ENCODE measurements around the gene MEN1. TPM values are rescaled to one million over a fixed set of nuclear protein-coding genes. Genes with fewer than 3 reads are reported as not detected.

Gene MEN1
- total RNA-seq, 4 donors from 2014 or later = 26.9 to 46.6 (median 36.1) TPM

DNA sequence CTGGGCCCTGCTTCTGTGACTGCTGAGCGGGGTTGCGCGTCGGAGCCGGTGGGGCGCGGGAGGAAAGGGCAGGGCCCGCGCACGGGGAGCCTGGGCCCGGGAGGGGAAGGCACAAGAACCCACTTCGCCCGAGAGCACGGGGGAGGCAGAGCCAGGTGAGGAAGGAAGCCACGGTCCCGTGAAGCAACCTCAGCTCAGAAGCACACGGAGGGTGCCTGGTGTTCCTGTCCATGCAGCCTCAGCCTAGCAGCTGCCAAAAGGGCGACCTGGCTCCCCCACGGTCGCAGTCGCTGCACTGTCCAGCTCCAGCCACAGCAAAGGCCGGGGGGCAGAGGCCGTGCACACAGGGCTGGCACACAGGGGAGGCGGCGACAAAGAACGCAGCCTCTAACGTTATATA is 43.4 kb upstream of the MEN1 start:
- Histone ChIP-seq H3K27ac (no peak overlapping the region), H3K4me1 (peaks cover 86% of the 10 kb centered on the region), H3K4me3 (no peak overlapping the region), H3K27me3 (no peaks in the 10 kb centered on the region), H3K36me3 (peaks cover 20% of the 10 kb centered on the region), H3K9me3 (no peaks in the 10 kb centered on the region)
- TF ChIP-seq, protein P1, sequence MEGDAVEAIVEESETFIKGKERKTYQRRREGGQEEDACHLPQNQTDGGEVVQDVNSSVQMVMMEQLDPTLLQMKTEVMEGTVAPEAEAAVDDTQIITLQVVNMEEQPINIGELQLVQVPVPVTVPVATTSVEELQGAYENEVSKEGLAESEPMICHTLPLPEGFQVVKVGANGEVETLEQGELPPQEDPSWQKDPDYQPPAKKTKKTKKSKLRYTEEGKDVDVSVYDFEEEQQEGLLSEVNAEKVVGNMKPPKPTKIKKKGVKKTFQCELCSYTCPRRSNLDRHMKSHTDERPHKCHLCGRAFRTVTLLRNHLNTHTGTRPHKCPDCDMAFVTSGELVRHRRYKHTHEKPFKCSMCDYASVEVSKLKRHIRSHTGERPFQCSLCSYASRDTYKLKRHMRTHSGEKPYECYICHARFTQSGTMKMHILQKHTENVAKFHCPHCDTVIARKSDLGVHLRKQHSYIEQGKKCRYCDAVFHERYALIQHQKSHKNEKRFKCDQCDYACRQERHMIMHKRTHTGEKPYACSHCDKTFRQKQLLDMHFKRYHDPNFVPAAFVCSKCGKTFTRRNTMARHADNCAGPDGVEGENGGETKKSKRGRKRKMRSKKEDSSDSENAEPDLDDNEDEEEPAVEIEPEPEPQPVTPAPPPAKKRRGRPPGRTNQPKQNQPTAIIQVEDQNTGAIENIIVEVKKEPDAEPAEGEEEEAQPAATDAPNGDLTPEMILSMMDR (IDR thresholded peaks at IDR 0.05) = no peak
- TF ChIP-seq POLR2A (IDR thresholded peaks at IDR 0.05) = no peak
- no peak for TF ChIP-seq POLR2AphosphoS5 (IDR thresholded peaks at IDR 0.05)
- no peak for TF ChIP-seq EP300 (IDR thresholded peaks at IDR 0.05)
- WGBS = 88% methylated on average over 27 of the region's 27 CpGs
- no peak for DNase-seq (ENCODE audit: low spot score in 2 of 2)

DNA sequence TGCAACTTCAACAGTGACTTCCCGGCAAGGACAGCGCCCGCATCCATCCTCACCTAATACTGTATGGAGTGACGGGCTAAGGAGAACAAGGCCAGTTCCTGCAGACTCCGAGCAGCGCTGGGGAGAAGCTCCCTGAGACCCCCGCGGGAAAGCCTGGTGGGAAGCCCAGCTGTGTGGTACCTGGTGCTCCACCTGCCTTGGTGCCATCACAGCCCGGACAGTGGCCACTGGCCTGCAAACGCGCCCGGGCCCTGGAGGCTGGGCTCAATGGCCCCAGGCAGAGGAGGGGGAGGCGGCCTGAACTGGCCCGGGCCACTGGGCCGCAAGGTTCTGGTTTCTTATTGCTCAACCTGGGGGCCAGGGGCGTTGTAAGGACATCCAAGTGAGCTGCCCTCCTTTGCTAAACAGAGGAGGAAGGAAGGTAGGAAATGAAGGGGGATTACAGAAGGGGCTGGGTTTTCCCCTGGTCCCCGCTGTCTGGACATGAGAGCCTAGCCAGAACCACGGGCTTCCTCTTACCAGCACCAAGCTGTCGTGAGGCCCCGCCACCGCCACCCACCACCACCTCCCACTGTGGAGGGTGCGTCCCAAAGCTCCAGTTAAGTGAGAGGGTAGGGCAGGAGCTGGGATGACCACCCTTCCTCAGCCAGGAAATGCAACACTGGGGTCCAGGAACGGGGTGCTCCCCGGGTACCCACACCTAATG is 42.6 kb upstream of the MEN1 start:
- no peak overlapping the region for H3K4me3 ChIP-seq
- H3K9me3 ChIP-seq = no peaks in the 10 kb centered on the region
- TF ChIP-seq POLR2A (IDR thresholded peaks at IDR 0.05) = no peak
- TF ChIP-seq, protein P1 (IDR thresholded peaks at IDR 0.05) = no peak
- no peak for TF ChIP-seq EP300 (IDR thresholded peaks at IDR 0.05)
- no peak for TF ChIP-seq POLR2AphosphoS5 (IDR thresholded peaks at IDR 0.05)
- peaks cover 90% of the 10 kb centered on the region for H3K4me1 ChIP-seq
- peaks cover 15% of the 10 kb centered on the region for H3K36me3 ChIP-seq
- no peaks in the 10 kb centered on the region for H3K27me3 ChIP-seq
- H3K27ac ChIP-seq = peak overlapping the region; percentile 5
- no peak for DNase-seq (ENCODE audit: low spot score in 2 of 2)
- WGBS = 76% methylated on average over 12 of the region's 24 CpGs

DNA sequence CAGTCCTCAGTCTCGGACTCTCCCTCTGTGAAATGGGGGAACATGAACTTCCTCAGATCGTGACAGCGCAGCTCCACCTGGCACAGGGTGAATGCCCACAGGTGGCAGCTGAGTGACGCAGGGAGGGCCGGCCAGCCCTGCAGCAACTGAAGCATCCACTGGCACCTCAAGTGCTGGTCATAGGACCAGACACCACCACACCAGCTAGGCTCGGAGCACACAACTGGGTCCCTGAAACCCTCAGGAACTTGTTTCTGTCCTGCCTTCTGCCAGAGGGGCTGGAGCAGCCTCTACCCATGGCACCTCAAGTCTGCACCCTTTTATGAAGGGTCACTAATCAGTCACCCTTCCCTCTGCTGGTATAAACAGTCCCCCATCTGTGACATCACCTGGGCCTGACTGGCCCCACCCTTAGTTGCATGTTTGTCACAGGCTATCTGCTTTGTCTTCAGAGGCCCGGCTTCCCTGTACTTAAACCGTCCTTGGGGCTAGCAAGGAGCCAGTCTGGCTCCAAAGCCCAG is 41.5 kb upstream of the MEN1 start:
- WGBS = 69% methylated on average over 4 of the region's 8 CpGs

DNA sequence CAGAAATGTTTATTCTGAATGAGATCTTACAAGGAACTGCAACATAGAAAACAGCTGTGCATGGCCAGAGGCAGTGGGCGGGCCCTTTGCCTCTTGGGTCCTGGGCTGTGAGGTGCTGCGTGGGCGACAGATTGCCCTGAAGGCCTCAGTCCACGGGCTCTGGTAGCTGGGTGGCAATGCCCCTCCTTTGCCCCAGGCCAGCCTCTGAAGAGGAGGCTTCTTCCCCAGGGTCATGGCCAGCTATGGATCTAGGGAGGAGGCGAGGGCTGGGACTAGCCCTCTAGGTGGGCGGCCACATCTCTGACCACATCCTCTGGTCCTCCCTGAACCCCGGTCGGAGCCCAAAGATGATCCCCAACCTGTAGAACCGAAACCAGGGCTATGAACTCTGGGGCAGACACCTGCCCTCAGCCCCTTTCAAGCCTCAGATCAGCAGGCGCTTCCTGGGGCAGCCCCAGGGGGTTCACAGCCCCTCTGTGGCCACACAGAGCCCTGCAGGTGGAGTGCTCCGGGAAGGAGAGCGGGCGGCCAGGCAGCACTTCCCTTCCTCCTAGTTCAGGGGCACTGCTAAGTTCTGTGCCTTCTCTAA is 40.7 kb upstream of the MEN1 start:
- Histone ChIP-seq H3K27me3 (no peaks in the 10 kb centered on the region), H3K27ac (peak overlapping the region; percentile 26), H3K36me3 (peaks cover 15% of the 10 kb centered on the region), H3K4me3 (no peak overlapping the region), H3K9me3 (no peaks in the 10 kb centered on the region), H3K4me1 (peaks cover 80% of the 10 kb centered on the region)
- DNase-seq (ENCODE audit: low spot score in 2 of 2) = no peak
- TF ChIP-seq POLR2AphosphoS5 (IDR thresholded peaks at IDR 0.05) (no peak), POLR2A (IDR thresholded peaks at IDR 0.05) (no peak), EP300 (IDR thresholded peaks at IDR 0.05) (no peak)
- TF ChIP-seq, protein P1 (IDR thresholded peaks at IDR 0.05) = no peak
- WGBS = no CpG with 5 or more reads among the region's 13 CpGs

More for the DNA sequence above, 41.5 kb upstream of the MEN1 start:
- peaks cover 89% of the 10 kb centered on the region for H3K4me1 ChIP-seq
- TF ChIP-seq, protein P1 (IDR thresholded peaks at IDR 0.05) = no peak
- TF ChIP-seq POLR2AphosphoS5 (IDR thresholded peaks at IDR 0.05) (no peak), EP300 (IDR thresholded peaks at IDR 0.05) (no peak), POLR2A (IDR thresholded peaks at IDR 0.05) (no peak)
- no peaks in the 10 kb centered on the region for H3K27me3 ChIP-seq
- no peak for DNase-seq (ENCODE audit: low spot score in 2 of 2)
- peaks cover 15% of the 10 kb centered on the region for H3K36me3 ChIP-seq
- no peak overlapping the region for H3K27ac ChIP-seq
- H3K4me3 ChIP-seq = no peak overlapping the region
- H3K9me3 ChIP-seq = no peaks in the 10 kb centered on the region
